GM23338 (cell line): Measurements from ENCODE around the gene INPP5K. TPM values are rescaled to one million over a fixed set of nuclear protein-coding genes. Genes with fewer than 3 reads are reported as not detected.

Experiments used
- CREB1 ChIP-seq: fragments of 250-450 bp; sonication (Bioruptor Pico); IDR thresholded peaks from 2 replicates; pipeline ENCODE4 v1.5.0; 2020; ENCODE audit warnings: low read depth, mild to moderate bottlenecking, moderate library complexity
- EZH2 ChIP-seq: fragments of 200-600 bp; sonication (generic); IDR thresholded peaks from one replicate; pipeline ENCODE4 v1.8.0; 2017; ENCODE audit warnings: antibody characterized with exemption, mild to moderate bottlenecking, low read depth; ENCODE audit not compliant: unreplicated experiment
- EZH2phosphoT487 ChIP-seq: fragments of 200-600 bp; sonication (generic); IDR thresholded peaks from one replicate; pipeline ENCODE4 v1.8.1; 2018; ENCODE audit warnings: antibody characterized with exemption; ENCODE audit not compliant: unreplicated experiment
- NANOG ChIP-seq: IDR thresholded peaks from 2 replicates; pipeline ENCODE4 v1.6.1; 2016; ENCODE audit warnings: antibody characterized with exemption, borderline replicate concordance
- ZNF462 ChIP-seq: fragments of 250-450 bp; sonication (Bioruptor Pico); IDR thresholded peaks from 2 replicates; pipeline ENCODE4 v1.5.0; 2020; ENCODE audit warnings: mild to moderate bottlenecking, moderate library complexity
- polyA plus RNA-seq: library from polyadenylated mRNA; unstranded; fragments of >200 nt; fragmentation: Nextera tagmentation; extraction: Ambion mirVana; gene quantifications from 2 replicates; pipeline ENCODE4 v1.2.1, GENCODE V29; 2016
- total RNA-seq: library from RNA; depleted of rRNA; stranded (reverse); fragments of >200 nt; shearing (Covaris generic); gene quantifications from 2 replicates; pipeline ENCODE4 v1.2.3, GENCODE V29; 2014
- TF ChIP-seq, protein P1 (sequence below): IDR thresholded peaks from one replicate; pipeline ENCODE4 v1.6.1; 2018; ENCODE audit warnings: antibody characterized with exemption; ENCODE audit not compliant: unreplicated experiment

INPP5K gene
- total and polyA plus RNA-seq, 2 experiments from 2014 or later: 8.4 to 29.7 TPM

- TF ChIP-seq ZNF462 (no peak), CREB1 (CRISPR knock-in tag) (no peak), EZH2phosphoT487 (no peak), EZH2 (no peak), NANOG (no peak)
- TF ChIP-seq, protein P1, sequence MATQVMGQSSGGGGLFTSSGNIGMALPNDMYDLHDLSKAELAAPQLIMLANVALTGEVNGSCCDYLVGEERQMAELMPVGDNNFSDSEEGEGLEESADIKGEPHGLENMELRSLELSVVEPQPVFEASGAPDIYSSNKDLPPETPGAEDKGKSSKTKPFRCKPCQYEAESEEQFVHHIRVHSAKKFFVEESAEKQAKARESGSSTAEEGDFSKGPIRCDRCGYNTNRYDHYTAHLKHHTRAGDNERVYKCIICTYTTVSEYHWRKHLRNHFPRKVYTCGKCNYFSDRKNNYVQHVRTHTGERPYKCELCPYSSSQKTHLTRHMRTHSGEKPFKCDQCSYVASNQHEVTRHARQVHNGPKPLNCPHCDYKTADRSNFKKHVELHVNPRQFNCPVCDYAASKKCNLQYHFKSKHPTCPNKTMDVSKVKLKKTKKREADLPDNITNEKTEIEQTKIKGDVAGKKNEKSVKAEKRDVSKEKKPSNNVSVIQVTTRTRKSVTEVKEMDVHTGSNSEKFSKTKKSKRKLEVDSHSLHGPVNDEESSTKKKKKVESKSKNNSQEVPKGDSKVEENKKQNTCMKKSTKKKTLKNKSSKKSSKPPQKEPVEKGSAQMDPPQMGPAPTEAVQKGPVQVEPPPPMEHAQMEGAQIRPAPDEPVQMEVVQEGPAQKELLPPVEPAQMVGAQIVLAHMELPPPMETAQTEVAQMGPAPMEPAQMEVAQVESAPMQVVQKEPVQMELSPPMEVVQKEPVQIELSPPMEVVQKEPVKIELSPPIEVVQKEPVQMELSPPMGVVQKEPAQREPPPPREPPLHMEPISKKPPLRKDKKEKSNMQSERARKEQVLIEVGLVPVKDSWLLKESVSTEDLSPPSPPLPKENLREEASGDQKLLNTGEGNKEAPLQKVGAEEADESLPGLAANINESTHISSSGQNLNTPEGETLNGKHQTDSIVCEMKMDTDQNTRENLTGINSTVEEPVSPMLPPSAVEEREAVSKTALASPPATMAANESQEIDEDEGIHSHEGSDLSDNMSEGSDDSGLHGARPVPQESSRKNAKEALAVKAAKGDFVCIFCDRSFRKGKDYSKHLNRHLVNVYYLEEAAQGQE: no peak
Measured at GRCh38 chr17:1535737-1536136, 19.3 kb upstream of the INPP5K start (continued).
